Measurements from ENCODE around the gene GAS2L3.

- no peak for TF ChIP-seq BHLHE40 (IDR thresholded peaks at IDR 0.05; ENCODE audit: borderline replicate concordance)
- no peak for TF ChIP-seq FOXM1 (IDR thresholded peaks at IDR 0.05; ENCODE audit: borderline replicate concordance)
- no peak for TF ChIP-seq HDGF (IDR thresholded peaks at IDR 0.05; ENCODE audit: borderline replicate concordance)
- TF ChIP-seq SP1 (IDR thresholded peaks at IDR 0.05) = no peak
- TF ChIP-seq TARDBP (IDR thresholded peaks at IDR 0.05) = no peak
These were observed 77.6 kb downstream of the GAS2L3 start for GRCh38 chr12:100651108-100651507.

Measured in HEK293T (cell line).